ENCODE data around the gene EIF4E3.

GRCh38 chr3:71673486-71673885 is 51.7 kb downstream of the EIF4E3 start:
- TF ChIP-seq POLR2AphosphoS5 (IDR thresholded peaks at IDR 0.05; ENCODE audit: low read depth, low read length) (no peak), SIN3A (IDR thresholded peaks at IDR 0.05; ENCODE audit: borderline replicate concordance, insufficient read depth, low read length) (no peak), REST (IDR thresholded peaks at IDR 0.05; ENCODE audit: insufficient read depth in 1 of 2, low read depth in 2 of 2, low read length in 2 of 2) (no peak), TAF1 (IDR thresholded peaks at IDR 0.05; ENCODE audit: borderline replicate concordance, insufficient read depth, low read length) (no peak), FOXP2 (optimal IDR thresholded peaks at IDR 0.05; ENCODE audit: borderline replicate concordance, extremely low read depth, extremely low read length, insufficient read depth) (no peak)

Measured in PFSK-1 (cell line).